Psoas muscle (tissue), 8 donors: ENCODE data around the gene GNB1L. TPM values are rescaled to one million over a fixed set of nuclear protein-coding genes. Genes with fewer than 3 reads are reported as not detected.
A peak's percentile ranks its signal among the peaks of the same experiment; 100 is the strongest.
"Not testable (repeated sequence)": the region's sequence is repeated elsewhere in the genome, so short reads cannot be mapped to it uniquely, and the experiment has no call there.

Experiments
- ATAC-seq, 4 donors: fragments of 200-7000 bp; cut with Tn5 transposase; one replicate each; pipeline ENCODE4 v1.9.1; 2020; ENCODE audit warnings: moderate library complexity in 3 of 4, mild to moderate bottlenecking in 2 of 4
- DNase-seq, 2 donors: peaks; one replicate each; pipeline ENCODE4 v3.0.0-alpha.2; 2020
- H3K27ac ChIP-seq: fragments of 200-600 bp; one replicate; pipeline ENCODE4 v1.8.0; 2022
- H3K27me3 ChIP-seq, 3 donors: fragments of 200-600 bp in 1 of 3; one replicate each; pipeline versions ENCODE4 v1.6.1 to v1.8.0; 2013 to 2022; ENCODE audit warnings: low read length in 2 of 3, mild to moderate bottlenecking in 2 of 3, moderate library complexity in 1 of 3; ENCODE audit not compliant: insufficient read depth in 3 of 3
- H3K36me3 ChIP-seq, 2 donors: fragments of 200-600 bp in 1 of 2; one replicate each; pipeline versions ENCODE4 v1.6.1 to v1.8.0; 2013 to 2022; ENCODE audit warnings: low read depth in 1 of 2, mild to moderate bottlenecking in 1 of 2, moderate library complexity in 1 of 2; ENCODE audit not compliant: insufficient read depth in 1 of 2
- H3K4me1 ChIP-seq: fragments of 200-600 bp; one replicate; pipeline ENCODE4 v1.8.0; 2022
- H3K4me3 ChIP-seq: fragments of 200-600 bp; one replicate; pipeline ENCODE4 v1.8.0; 2022; ENCODE audit warnings: mild to moderate bottlenecking
- H3K9me3 ChIP-seq: fragments of 200-600 bp; one replicate; pipeline ENCODE4 v1.8.0; 2022
- WGBS, 3 donors: extraction: QIAGEN DNeasy Blood & Tissue Kit; methylation state at CpG; one replicate each; pipeline versions ENCODE4 v1.1.6 to v1.1.7; 2013; 5-methylcytosine and 5-hydroxymethylcytosine counted together
- intact Hi-C, 2 donors: fragments of 100-400 bp; cut with DNase I; formaldehyde crosslinking; loops; one replicate each; pipeline versions ENCODE4 v1.11.0 to v1.14.2; 2022
- polyA plus RNA-seq, 3 donors: library from polyadenylated mRNA; stranded (reverse); fragments of 200-250 nt; gene quantifications; one replicate each; pipeline ENCODE4 v1.2.3, GENCODE V29; 2013
- total RNA-seq, 4 donors: library from RNA; stranded (reverse); fragmentation: NEBNext Ultra II Directional in 2 of 4; extraction: Animal tissue kit (Norgen Biotek cat#: 25700) in 2 of 4; gene quantifications; one replicate each; pipeline versions ENCODE4 v1.2.1 to v1.2.4, GENCODE V29; 2021 to 2023
- TF ChIP-seq, protein P1 (sequence below): fragments of 200-600 bp; IDR thresholded peaks from one replicate; pipeline ENCODE4 v1.8.0; 2022; ENCODE audit warnings: antibody characterized with exemption
- donor health status: healthy with polysubstance abuse.
- donor health status: DM: no; HTN: no; CAD: no; lungs with moderate emphysema.
- donor health status: Bipolar disorder and iron deficiency.
- donor health status: healthy.
- donor health status: DM: yes; HTN: yes; CAD: no.
- donor health status: DM: no; HTN: no; CAD: no.
- donor health status: DM: no; HTN: no; CAD: no.
- donor health status: DM: yes; HTN: yes; CAD: no.

Gene GNB1L
- total and polyA plus RNA-seq, 7 donors: 1.5 to 7.6 (median 3.3) TPM

DNA sequence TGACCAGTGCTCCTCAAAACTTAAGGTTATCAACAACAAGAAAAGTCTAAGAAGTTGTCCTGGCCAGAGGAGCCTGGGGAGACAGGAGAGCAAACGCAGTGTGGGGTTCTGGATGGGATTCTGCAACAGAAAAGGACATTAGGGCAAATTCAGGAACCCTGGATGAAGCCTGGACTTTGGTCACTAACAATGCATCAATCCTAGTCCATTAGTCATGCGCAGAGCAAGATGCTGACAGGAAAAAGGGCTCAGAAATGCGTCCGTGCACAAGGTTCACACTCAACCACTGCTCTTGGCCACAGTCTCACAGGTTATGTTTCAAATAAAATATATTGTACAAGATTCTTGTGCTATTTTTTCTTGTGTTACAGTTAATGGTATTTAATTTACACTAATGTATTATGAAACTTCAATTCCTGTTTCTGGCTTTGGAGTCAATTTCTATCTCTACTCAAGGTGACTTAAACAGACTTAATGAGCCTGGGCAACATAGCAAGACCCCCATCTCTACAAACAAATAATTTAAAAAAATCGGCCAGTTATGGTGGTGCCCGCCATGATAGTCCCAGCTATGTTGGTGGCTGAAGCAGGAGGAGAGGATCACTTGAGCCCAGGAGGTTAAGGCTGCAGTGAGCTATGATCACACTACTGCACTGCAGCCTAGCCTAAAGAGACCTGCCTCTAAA, 13.6 kb downstream of the GNB1L start:
- TF ChIP-seq, protein P1, sequence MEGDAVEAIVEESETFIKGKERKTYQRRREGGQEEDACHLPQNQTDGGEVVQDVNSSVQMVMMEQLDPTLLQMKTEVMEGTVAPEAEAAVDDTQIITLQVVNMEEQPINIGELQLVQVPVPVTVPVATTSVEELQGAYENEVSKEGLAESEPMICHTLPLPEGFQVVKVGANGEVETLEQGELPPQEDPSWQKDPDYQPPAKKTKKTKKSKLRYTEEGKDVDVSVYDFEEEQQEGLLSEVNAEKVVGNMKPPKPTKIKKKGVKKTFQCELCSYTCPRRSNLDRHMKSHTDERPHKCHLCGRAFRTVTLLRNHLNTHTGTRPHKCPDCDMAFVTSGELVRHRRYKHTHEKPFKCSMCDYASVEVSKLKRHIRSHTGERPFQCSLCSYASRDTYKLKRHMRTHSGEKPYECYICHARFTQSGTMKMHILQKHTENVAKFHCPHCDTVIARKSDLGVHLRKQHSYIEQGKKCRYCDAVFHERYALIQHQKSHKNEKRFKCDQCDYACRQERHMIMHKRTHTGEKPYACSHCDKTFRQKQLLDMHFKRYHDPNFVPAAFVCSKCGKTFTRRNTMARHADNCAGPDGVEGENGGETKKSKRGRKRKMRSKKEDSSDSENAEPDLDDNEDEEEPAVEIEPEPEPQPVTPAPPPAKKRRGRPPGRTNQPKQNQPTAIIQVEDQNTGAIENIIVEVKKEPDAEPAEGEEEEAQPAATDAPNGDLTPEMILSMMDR: no peak
- H3K27me3 ChIP-seq: no peaks in the 10 kb centered on the region
- no peaks in the 10 kb centered on the region for H3K9me3 ChIP-seq
- intact Hi-C loops: no loop called here
- H3K4me1 ChIP-seq: peaks cover 6% of the 10 kb centered on the region
- DNase-seq (no peak), ATAC-seq (no peak)
- H3K27ac ChIP-seq: no peak overlapping the region
- no peak overlapping the region for H3K4me3 ChIP-seq
- WGBS, 3 donors: 96 to 98% (median 97%) methylated on average over 6 of the region's 6 CpGs
- H3K36me3 ChIP-seq: no peaks in the 10 kb centered on the region

DNA sequence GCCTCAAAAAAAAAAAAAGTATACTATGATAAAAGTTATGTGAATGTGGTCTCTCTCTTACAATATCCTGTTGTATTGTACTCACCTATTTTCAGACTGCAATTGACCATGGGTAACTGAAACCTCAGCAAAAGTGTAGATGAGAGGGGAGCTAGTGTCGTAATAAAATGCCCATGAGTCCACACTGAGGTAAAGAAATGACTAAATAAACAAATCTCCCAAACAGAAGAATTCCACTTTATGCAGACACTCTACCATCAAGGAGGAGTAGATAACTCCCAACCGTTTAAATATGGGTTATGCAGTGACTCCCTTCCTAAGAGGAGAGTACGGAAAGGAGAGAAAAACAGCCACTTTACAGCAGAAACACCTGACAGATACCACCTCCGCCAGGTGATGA, 14.6 kb downstream of the GNB1L start:
- intact Hi-C loops: no loop called here
- ATAC-seq: no peak

DNA sequence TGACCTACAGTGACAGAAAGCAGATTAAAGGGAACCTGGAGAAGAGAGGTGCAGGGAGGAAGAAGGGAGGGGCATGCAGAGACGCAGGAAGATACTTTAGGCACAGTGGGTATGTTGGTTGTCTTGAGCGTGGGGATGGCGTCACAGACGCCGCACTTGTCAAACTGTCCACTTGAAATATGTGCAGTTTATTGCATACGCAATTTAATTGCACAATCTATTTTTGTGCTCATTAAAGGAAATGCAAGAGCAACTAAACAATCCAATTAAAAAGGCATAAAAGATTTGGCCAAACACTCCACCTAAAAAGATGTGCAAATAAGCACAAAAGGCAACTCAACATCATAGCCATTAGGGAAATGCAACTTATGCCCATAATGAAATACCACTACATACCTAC, 16.8 kb downstream of the GNB1L start:
- no peak for DNase-seq
- Histone ChIP-seq H3K9me3 (no peaks in the 10 kb centered on the region), H3K4me1 (no peaks in the 10 kb centered on the region), H3K4me3 (no peak overlapping the region), H3K27me3 (no peaks in the 10 kb centered on the region), H3K27ac (no peak overlapping the region), H3K36me3 (no peaks in the 10 kb centered on the region)
- TF ChIP-seq, protein P1: no peak
- WGBS, 3 donors: 91 to 98% (median 94%) methylated on average over 6 of the region's 6 CpGs
- intact Hi-C loops: no loop called here
- no peak for ATAC-seq

More for the DNA sequence above, 14.6 kb downstream of the GNB1L start:
- TF ChIP-seq, protein P1: no peak
- no peak for DNase-seq
- H3K27me3 ChIP-seq: no peaks in the 10 kb centered on the region
- 90 to 91% (median 90%) methylated on average over 4 of the region's 4 CpGs for WGBS, 3 donors
- H3K9me3 ChIP-seq: no peaks in the 10 kb centered on the region
- H3K36me3 ChIP-seq: no peaks in the 10 kb centered on the region
- H3K4me1 ChIP-seq: peaks cover 6% of the 10 kb centered on the region
- no peak overlapping the region for H3K27ac ChIP-seq
- no peak overlapping the region for H3K4me3 ChIP-seq

DNA sequence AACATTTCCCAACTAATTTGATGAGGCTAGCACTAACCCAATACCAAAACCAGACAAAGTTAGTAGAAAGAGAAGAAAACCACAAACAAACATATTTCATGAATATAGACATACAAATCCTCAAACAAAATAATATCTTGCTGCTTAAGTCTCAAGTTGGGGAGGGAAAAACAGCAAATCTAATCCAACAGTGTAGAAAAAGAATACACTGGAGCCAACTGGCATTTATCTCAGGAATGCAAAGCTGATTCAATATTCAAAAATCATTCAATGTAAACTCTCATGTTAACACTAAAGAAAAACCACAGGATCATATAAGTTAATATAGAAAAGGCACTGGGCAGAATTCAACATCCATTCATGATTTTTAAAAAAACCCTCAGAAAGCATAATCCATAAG, 18.2 kb downstream of the GNB1L start:
- H3K4me1 ChIP-seq: no peaks in the 10 kb centered on the region
- DNase-seq (no peak), ATAC-seq (no peak)
- TF ChIP-seq, protein P1: no peak
- no peaks in the 10 kb centered on the region for H3K27me3 ChIP-seq
- H3K4me3 ChIP-seq: no peak overlapping the region
- intact Hi-C loops: no loop called here
- H3K9me3 ChIP-seq: no peaks in the 10 kb centered on the region
- H3K36me3 ChIP-seq: no peaks in the 10 kb centered on the region
- no peak overlapping the region for H3K27ac ChIP-seq

DNA sequence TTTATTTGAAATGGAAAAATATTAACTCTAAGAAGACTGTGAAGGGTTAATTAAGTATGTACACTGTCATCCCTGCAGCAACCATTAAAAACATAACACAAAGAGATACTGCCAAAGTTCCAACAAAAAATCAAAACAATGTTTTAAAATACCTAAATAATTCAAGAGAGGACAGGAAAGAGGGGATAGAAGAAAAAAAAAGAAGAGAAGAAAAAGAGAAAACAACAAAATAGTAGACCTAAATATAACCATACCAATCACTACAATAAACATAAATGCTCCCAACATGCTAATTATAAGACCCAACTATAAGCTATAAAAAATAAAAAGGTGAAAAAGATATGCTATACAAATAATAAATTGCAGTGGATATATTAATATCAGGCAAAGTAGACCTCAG, 20.1 kb downstream of the GNB1L start:
- H3K4me1 ChIP-seq: no peaks in the 10 kb centered on the region
- H3K4me3 ChIP-seq: no peak overlapping the region
- intact Hi-C loops: no loop called here
- ATAC-seq: no peak
- H3K36me3 ChIP-seq: no peaks in the 10 kb centered on the region
- H3K9me3 ChIP-seq: no peaks in the 10 kb centered on the region
- no peak for DNase-seq
- TF ChIP-seq, protein P1: no peak
- H3K27ac ChIP-seq: peak overlapping the region; percentile 44
- H3K27me3 ChIP-seq: no peaks in the 10 kb centered on the region

DNA sequence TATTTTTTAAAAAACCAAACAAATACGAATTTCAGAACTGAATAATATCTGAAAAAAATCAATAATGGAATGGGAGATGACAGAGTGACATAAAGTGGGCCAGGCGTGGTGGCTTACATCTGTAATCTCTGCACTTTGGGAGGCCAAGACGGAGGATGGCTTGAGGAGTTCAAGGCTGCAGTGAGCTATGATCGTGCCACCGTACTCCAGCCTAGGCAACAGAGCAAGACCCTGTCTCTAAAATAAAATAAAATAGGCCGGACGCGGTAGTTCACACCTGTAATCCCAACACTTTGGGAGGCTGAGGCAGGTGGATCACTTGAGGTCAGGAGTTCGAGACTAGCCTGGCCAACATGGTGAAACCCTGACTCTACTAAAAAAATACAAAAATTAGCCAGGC, 21.3 kb downstream of the GNB1L start:
- intact Hi-C loops, H3K27me3 ChIP-seq, DNase-seq, H3K4me1 ChIP-seq, H3K27ac ChIP-seq, H3K4me3 ChIP-seq, H3K36me3 ChIP-seq, ATAC-seq, H3K9me3 ChIP-seq: not testable (repeated sequence)
- 88 to 97% (median 92%) methylated on average over 9 of the region's 9 CpGs for WGBS, 3 donors
